NCI-H1694 (cell line): Measurements from ENCODE around the gene BCOR.

Experiments
- DNase-seq: peaks from one replicate; lab custom pipeline; 2025; lab: John Stamatoyannopoulos, UW

Gene BCOR

GRCh38 chrX:40063555-40063954, 34.2 kb downstream of the BCOR start:
- no peak for DNase-seq

GRCh38 chrX:40062525-40063155, 35.1 kb downstream of the BCOR start:
- DNase-seq: peak; percentile 36

GRCh38 chrX:40061871-40062524, 35.8 kb downstream of the BCOR start:
- DNase-seq: no peak

GRCh38 chrX:40061005-40061404, 36.8 kb downstream of the BCOR start:
- DNase-seq: no peak

GRCh38 chrX:40060356-40060845, 37.4 kb downstream of the BCOR start:
- DNase-seq: no peak

GRCh38 chrX:40058719-40059118, 39.0 kb downstream of the BCOR start:
- DNase-seq: no peak

- DNase-seq: no peak
Measured at GRCh38 chrX:40057405-40057804, 40.4 kb downstream of the BCOR start.

GRCh38 chrX:40056420-40056819, 41.3 kb downstream of the BCOR start:
- no peak for DNase-seq

- no peak for DNase-seq
Measured at GRCh38 chrX:40055495-40055894, 42.3 kb downstream of the BCOR start.

GRCh38 chrX:40054793-40055192, 43.0 kb downstream of the BCOR start:
- no peak for DNase-seq

- no peak for DNase-seq
Measured at GRCh38 chrX:40050532-40050931, 47.2 kb downstream of the BCOR start.

- no peak for DNase-seq
Measured at GRCh38 chrX:40049084-40049641, 48.6 kb downstream of the BCOR start.

- DNase-seq: no peak
Measured at GRCh38 chrX:40047485-40047884, 50.3 kb downstream of the BCOR start.

GRCh38 chrX:40043895-40044294, 53.9 kb downstream of the BCOR start:
- no peak for DNase-seq

- DNase-seq: no peak
Measured at GRCh38 chrX:40041915-40042314, 55.8 kb downstream of the BCOR start.

- DNase-seq: no peak
Measured at GRCh38 chrX:40040686-40041461, 56.9 kb downstream of the BCOR start.

GRCh38 chrX:40039887-40040286, 57.9 kb downstream of the BCOR start:
- no peak for DNase-seq

GRCh38 chrX:40037367-40037766, 60.4 kb downstream of the BCOR start:
- DNase-seq: no peak

- DNase-seq: no peak
Measured at GRCh38 chrX:40035726-40036125, 62.0 kb downstream of the BCOR start.

- no peak for DNase-seq
Measured at GRCh38 chrX:40031911-40032310, 65.8 kb downstream of the BCOR start.

- DNase-seq: no peak
Measured at GRCh38 chrX:40030205-40030604, 67.6 kb downstream of the BCOR start.

GRCh38 chrX:40022421-40022820, 75.3 kb downstream of the BCOR start:
- DNase-seq: no peak

- DNase-seq: no peak
Measured at GRCh38 chrX:40021647-40022046, 76.1 kb downstream of the BCOR start.
